Umbilical cord (tissue), 2 donors: ENCODE measurements around the gene RAB11A. TPM values are rescaled to one million over a fixed set of nuclear protein-coding genes. Genes with fewer than 3 reads are reported as not detected.

Experiments used
- DNase-seq: peaks from one replicate; pipeline ENCODE4 v3.0.0-alpha.2; 2015; ENCODE audit warnings: low spot score
- total RNA-seq: library from RNA; depleted of rRNA; stranded (reverse); fragments of >200 nt; gene quantifications from one replicate; pipeline ENCODE4 v1.2.3, GENCODE V29; 2014; ENCODE audit warnings: low replicate concordance; ENCODE audit not compliant: insufficient read depth

Gene RAB11A
- total RNA-seq: 54.2 TPM

- peak; percentile 99 for DNase-seq
Observed at GRCh38 chr15:65869126-65869953, at the start of gene RAB11A. RAB11A (plus strand) TSS chr15:65869491; CDS start chr15:65869586, 95 bp downstream.

- no peak for DNase-seq
Observed at GRCh38 chr15:65819563-65819960, 49.7 kb upstream of the RAB11A start.

DNA sequence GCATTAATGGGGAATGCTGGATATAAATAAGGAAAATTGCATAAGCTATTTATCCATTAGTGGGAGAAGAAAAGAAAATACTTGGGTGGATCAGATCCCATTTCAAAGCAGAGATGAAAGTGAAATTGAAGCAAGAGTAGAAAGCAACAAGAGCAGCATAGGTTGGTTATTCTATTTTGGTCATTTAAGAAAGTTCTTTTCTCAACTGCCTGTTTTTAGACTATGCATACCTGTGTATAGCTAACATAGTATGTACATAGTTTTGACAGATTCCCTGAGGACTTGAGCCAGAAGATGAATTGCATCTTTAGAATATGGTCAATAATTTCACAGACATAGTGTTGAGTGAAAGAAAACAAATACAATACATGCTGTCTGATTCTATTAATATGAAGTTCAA is 48.2 kb upstream of the RAB11A start:
- DNase-seq: no peak

GRCh38 chr15:65822316-65822715 is 47.0 kb upstream of the RAB11A start:
- DNase-seq: peak; percentile 42

GRCh38 chr15:65824031-65824743 is 45.1 kb upstream of the RAB11A start:
- DNase-seq: peak; percentile 69

GRCh38 chr15:65824941-65825544 is 44.2 kb upstream of the RAB11A start:
- no peak for DNase-seq

DNA sequence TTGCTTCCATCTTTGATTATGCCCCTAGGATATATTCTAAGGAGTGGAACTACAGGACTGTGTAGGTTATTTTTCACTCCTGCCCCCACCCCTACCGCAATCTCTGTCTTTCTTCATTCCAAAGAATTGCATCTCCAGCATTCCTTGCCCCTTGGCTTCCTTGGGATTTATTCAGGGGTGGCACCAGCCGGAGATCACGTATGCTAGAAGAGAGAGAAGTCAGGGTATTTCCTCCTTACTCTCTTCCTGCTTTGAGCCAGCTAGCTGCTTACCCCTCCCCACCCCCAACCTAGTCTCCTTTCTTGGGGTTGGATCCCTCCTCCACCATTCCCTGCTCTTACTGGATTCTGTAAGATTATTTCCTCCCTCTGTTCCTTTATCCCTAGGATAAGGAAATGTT is 42.2 kb upstream of the RAB11A start:
- DNase-seq: no peak

DNA sequence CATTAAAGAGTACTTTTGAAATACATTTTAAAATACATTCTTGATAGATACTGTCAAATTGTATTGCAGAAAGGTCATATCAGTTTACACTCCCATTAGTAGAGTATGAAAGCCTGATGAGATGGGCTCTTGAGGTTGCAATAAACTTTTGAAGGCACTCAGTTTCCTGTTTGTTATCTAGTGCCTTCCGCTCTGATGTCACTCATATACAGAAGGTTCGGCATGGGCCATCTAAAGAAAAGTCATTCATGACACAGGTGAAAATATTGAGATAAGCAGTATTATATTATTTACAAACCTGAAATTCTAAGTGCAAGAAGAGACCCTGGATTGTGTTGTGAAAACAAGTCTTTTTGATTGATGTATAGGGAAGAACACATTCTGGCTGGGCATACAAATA is 40.7 kb upstream of the RAB11A start:
- no peak for DNase-seq

GRCh38 chr15:65829130-65829764 is 40.0 kb upstream of the RAB11A start:
- no peak for DNase-seq

- peak; percentile 79 for DNase-seq
Observed at GRCh38 chr15:65832549-65833364, 36.5 kb upstream of the RAB11A start.

DNA sequence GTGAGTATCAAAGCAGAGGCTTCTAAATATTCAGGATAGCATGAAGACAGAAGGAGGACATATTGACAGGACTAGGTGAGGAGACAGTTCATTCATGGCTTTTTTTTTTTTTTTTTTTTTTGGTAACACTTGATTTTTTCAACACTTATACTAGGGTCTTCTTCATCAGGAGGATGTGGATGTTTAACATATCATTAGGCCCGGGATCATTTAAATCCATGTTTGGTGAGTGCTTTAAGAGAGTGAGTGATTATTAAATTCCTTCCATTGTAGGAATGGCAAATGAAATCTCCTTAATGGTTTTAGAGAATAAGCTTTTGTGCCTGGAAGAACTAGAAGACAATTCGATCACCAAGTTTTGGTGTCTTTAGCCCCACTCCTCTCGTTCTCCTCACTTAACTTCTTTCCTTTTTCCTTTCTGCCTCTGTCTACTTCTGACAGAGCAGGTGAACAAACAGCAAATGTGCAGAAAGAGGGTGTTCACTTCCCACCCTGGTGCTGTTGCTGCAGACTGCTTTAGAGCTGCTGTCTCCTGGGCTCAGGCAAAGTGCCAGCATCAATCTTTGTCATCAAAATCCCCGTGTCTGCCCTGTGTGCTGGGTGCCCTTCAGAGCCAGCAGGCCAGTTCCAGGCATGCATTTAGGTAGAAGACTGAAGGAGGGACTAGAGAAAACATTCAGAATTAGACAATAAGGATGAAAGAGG is 35.6 kb upstream of the RAB11A start:
- no peak for DNase-seq

GRCh38 chr15:65834603-65835282 is 34.5 kb upstream of the RAB11A start:
- no peak for DNase-seq

GRCh38 chr15:65835447-65835846 is 33.8 kb upstream of the RAB11A start:
- DNase-seq: no peak

DNA sequence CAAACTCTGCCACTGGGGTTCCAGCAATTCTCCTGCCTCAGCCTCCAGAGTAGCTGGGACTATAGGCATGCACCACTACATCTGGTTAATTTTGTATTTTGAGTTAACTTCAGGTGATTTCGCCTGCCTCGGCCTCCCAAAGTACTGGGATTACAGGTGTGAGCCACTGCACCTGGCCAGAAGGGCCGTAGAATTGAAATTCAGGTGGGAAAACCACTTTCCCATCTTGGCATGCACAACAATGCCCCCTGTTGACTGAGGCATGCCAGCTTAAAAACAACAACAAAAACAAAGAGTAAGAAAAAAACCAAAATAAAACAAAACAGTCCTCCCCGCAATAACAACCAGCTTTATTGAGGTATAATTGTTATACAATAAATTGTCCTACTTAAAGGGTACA is 32.6 kb upstream of the RAB11A start:
- no peak for DNase-seq

DNA sequence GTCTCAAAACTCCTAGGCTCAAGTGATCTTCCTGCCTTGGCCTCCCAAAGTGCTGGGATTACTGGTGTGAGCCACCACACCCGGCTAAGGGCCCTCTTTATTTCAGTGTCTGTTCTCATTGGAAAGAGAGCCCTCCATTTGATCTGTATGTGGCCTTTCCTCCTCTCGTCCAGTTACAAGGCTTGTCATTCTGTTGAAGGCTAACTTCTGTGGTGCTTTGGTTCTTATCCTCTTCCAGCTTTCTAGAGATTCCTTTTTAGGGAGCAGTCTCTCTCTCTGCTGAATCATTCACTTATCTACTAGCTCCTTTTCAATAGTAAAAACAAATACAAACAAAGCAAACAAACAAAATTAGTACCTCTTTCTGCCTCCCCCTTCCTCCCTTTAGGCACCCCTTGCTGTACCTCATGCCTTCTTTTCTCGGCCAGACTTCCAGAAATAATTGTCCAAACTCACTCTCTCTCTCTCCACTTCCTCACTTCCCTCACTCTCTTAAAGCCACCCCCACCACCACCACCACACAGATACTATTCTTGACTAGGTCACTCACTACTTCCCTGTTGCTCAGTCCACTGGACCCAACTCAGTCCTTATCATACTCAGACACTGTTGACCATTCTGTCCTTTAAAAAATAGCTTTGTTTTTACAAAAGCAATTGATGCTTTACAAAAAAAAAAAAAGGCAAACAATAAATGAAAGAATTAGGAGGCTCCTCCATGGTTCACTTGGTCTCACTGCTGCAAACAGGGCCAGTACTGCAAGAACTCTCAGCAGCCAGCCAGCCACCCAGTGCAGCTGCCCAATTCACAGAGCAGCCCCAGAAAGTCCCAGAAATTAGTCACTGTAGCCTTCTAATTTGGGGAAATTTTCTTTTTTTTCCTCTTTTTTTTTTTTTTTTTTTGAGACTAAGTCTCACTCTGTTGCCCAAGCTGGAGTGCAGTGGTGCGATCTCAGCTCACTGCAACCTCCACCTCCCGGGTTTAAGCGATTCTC is 31.7 kb upstream of the RAB11A start:
- DNase-seq: peak; percentile 39

- DNase-seq: no peak
Observed at GRCh38 chr15:65839354-65839901, 29.9 kb upstream of the RAB11A start.

GRCh38 chr15:65839985-65840384 is 29.3 kb upstream of the RAB11A start:
- DNase-seq: no peak
